Activated naive CD8-positive, alpha-beta T cell treated with anti-CD3 and anti-CD28 coated beads for 36 hours (primary cell): Measurements from ENCODE around the gene PARK7. TPM values are rescaled to one million over a fixed set of nuclear protein-coding genes. Genes with fewer than 3 reads are reported as not detected.

Experiments used
- DNase-seq: peaks from one replicate; pipeline ENCODE4 v3.0.0; 2021
- H3K27ac Mint-ChIP-seq: one replicate; pipeline ENCODE4 v1.8.0; 2022; ENCODE audit warnings: mild to moderate bottlenecking, moderate library complexity, mixed read lengths
- H3K27me3 Mint-ChIP-seq: one replicate; pipeline ENCODE4 v1.8.0; 2022; ENCODE audit warnings: mild to moderate bottlenecking, mixed read lengths
- H3K36me3 Mint-ChIP-seq: one replicate; pipeline ENCODE4 v1.8.0; 2021; ENCODE audit warnings: mild to moderate bottlenecking, mixed read lengths
- H3K4me1 Mint-ChIP-seq: one replicate; pipeline ENCODE4 v1.8.0; 2021; ENCODE audit warnings: mixed read lengths
- H3K4me3 Mint-ChIP-seq: one replicate; pipeline ENCODE4 v1.8.0; 2022; ENCODE audit warnings: mild to moderate bottlenecking, moderate library complexity, mixed read lengths
- H3K9me3 Mint-ChIP-seq: one replicate; pipeline ENCODE4 v1.8.0; 2022; ENCODE audit warnings: mixed read lengths
- total RNA-seq, 2 experiments: library from RNA; stranded (reverse); gene quantifications; one replicate each; pipeline ENCODE4 v1.2.3, GENCODE V29; 2021

The PARK7 gene
- total RNA-seq, 2 experiments from 2014 or later: 565 to 569 TPM

DNA sequence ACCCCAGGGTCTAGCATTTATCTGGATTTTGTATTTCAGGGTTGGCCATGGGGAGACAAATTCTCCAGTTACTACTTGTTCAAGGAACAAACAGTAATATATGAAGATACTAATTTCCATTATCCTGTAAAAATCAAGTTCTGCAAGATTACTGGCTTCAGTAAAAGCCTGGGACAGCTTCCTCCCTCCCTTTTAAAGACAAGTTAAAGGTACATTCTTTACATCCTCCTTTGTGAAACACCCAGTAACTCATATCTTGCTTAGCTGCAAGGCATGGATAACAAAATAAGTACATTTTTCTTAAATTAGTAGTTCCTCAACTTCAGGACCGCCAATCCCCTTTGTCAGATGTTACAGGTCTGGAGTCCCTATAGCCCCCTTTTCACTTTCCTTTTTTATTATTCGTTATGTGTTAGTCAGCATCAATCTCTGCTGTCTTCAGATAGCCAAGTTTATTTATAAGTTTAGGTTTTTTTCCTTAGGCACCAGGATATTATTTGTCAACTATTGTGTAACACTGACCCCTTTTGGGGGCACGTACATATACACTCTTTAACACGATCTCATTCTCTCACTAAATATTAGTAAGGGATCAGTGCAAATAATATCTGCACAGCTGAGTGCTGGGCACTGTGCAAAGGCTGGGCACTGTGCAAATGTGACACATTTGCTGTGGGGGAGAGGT, 54.8 kb downstream of the PARK7 start:
- H3K36me3 Mint-ChIP-seq: no peaks in the 10 kb centered on the region
- H3K27me3 Mint-ChIP-seq: peaks cover 17% of the 10 kb centered on the region
- no peaks in the 10 kb centered on the region for H3K9me3 Mint-ChIP-seq
- DNase-seq: no peak
- no peak overlapping the region for H3K27ac Mint-ChIP-seq
- no peak overlapping the region for H3K4me3 Mint-ChIP-seq
- peaks cover 7% of the 10 kb centered on the region for H3K4me1 Mint-ChIP-seq

- no peaks in the 10 kb centered on the region for H3K36me3 Mint-ChIP-seq
Observed at GRCh38 chr1:8016895-8017241, 55.4 kb downstream of the PARK7 start.

DNA sequence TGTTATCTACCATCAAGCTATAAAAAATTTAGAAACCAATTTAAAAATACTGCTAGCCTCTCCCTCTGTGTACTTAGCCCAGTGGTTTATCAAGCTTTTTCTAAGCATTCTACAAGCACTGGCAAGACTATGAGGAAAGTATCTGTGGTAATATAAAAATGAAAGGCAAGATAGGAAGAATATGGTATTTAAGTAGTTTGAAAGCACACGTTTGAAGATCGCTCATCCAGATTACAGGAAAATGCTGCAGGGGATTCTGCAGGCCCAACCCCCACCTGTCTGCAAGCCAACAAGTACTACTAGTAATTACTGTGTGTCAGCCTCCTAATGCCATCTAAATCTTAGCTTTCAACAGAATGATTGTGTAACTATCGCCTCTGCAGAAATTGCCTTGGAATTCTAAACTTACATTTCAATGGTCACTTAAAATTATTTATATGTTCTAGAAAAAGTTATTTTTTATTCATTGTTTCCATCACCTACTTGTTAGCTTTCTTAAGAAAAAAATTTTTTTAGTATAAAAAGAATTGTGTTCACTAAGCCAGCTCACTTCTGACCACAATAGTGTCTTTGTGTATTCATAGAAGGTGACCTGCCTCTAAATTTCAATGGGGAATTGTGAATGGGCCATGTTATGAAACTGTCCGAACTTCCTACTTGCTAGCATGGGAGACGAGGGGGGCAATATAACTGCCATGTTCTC, 56.1 kb downstream of the PARK7 start:
- H3K27me3 Mint-ChIP-seq: peaks cover 17% of the 10 kb centered on the region
- DNase-seq: no peak
- H3K36me3 Mint-ChIP-seq: no peaks in the 10 kb centered on the region
- H3K27ac Mint-ChIP-seq: no peak overlapping the region
- H3K9me3 Mint-ChIP-seq: no peaks in the 10 kb centered on the region
- peaks cover 7% of the 10 kb centered on the region for H3K4me1 Mint-ChIP-seq
- H3K4me3 Mint-ChIP-seq: no peak overlapping the region

More at GRCh38 chr1:8016895-8017241, 55.4 kb downstream of the PARK7 start:
- peaks cover 17% of the 10 kb centered on the region for H3K27me3 Mint-ChIP-seq
- no peak overlapping the region for H3K4me3 Mint-ChIP-seq
- no peaks in the 10 kb centered on the region for H3K9me3 Mint-ChIP-seq
- H3K4me1 Mint-ChIP-seq: peaks cover 7% of the 10 kb centered on the region
- no peak overlapping the region for H3K27ac Mint-ChIP-seq
- DNase-seq: no peak

DNA sequence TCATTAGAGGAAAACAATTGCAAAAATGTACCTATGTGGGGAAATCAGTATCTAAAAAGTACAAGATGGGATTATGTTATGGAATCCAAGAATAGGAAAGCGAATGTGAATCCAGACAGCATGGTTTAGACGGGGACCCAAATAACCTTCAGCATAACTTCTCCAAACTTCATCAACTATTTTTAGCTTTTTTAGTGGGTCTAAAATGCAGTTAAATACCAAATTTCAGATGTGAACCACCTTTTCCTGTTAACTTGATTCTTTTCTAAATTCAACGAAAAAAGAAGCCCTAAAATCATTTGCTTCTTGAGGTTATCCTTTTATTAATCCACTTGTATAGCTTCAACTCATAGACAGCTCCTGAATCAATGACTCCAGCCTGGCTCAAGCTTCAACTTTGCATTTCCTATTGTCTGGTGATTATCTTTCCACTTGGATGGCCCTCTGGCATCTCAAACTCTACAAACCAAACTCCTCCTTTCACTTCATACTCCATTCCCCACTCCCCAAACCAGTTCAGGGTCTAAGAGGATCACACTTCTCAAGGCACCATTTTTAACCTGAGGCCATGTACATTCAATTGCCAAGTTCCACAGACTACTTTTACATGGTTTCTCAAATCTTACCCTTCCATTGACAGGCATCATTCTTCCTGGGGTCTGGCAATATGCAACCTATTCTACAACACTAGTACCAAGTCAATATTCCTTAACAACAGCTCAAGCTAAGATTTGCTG, 57.1 kb downstream of the PARK7 start:
- H3K4me1 Mint-ChIP-seq: peaks cover 8% of the 10 kb centered on the region
- H3K9me3 Mint-ChIP-seq: no peaks in the 10 kb centered on the region
- no peak for DNase-seq
- no peak overlapping the region for H3K27ac Mint-ChIP-seq
- no peak overlapping the region for H3K4me3 Mint-ChIP-seq
- H3K27me3 Mint-ChIP-seq: peaks cover 23% of the 10 kb centered on the region
- H3K36me3 Mint-ChIP-seq: no peaks in the 10 kb centered on the region

GRCh38 chr1:8019229-8019620, 57.7 kb downstream of the PARK7 start:
- DNase-seq: no peak
- H3K4me1 Mint-ChIP-seq: peaks cover 9% of the 10 kb centered on the region
- no peaks in the 10 kb centered on the region for H3K36me3 Mint-ChIP-seq
- H3K27me3 Mint-ChIP-seq: peaks cover 28% of the 10 kb centered on the region
- no peak overlapping the region for H3K27ac Mint-ChIP-seq
- H3K9me3 Mint-ChIP-seq: no peaks in the 10 kb centered on the region
- no peak overlapping the region for H3K4me3 Mint-ChIP-seq

GRCh38 chr1:8020032-8020431, 58.5 kb downstream of the PARK7 start:
- no peaks in the 10 kb centered on the region for H3K36me3 Mint-ChIP-seq
- no peak for DNase-seq
- no peak overlapping the region for H3K27ac Mint-ChIP-seq
- peaks cover 35% of the 10 kb centered on the region for H3K27me3 Mint-ChIP-seq
- peaks cover 8% of the 10 kb centered on the region for H3K4me1 Mint-ChIP-seq
- no peak overlapping the region for H3K4me3 Mint-ChIP-seq
- H3K9me3 Mint-ChIP-seq: no peaks in the 10 kb centered on the region

DNA sequence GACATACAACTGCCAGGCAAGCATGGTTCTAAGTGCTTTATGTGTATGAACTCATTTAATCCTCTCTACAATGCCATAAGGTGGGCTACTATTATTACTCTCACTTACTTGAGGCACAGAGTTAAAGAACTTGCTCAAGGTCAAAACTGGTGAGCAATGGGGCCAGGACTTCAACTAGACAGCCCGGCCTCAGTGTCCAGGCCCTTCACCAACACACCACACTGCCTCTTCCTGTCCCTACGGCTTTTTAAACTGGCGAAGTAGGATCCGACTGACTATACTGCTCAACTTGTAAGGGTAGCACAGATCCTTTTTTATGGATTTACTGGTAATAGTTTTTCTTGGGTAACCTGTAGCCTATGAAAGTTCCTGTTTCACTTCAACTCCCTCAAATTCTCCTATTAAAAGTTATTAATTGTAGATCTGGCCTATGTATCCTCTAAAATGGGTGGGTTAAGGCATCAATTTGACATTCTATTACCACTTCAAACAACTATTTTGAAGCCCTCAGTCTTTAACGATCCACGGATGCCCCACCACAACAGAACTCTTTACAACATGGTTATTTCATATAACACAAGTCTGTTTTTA, 60.3 kb downstream of the PARK7 start:
- Mint-ChIP-seq H3K9me3 (no peaks in the 10 kb centered on the region), H3K4me1 (peaks cover 12% of the 10 kb centered on the region), H3K4me3 (no peak overlapping the region), H3K36me3 (no peaks in the 10 kb centered on the region), H3K27ac (no peak overlapping the region), H3K27me3 (peaks cover 36% of the 10 kb centered on the region)
- DNase-seq: no peak

GRCh38 chr1:8022395-8023286, 61.1 kb downstream of the PARK7 start:
- Mint-ChIP-seq H3K9me3 (no peaks in the 10 kb centered on the region), H3K4me3 (no peak overlapping the region), H3K4me1 (peaks cover 14% of the 10 kb centered on the region), H3K27ac (no peak overlapping the region), H3K27me3 (peaks cover 42% of the 10 kb centered on the region), H3K36me3 (no peaks in the 10 kb centered on the region)
- DNase-seq: no peak

DNA sequence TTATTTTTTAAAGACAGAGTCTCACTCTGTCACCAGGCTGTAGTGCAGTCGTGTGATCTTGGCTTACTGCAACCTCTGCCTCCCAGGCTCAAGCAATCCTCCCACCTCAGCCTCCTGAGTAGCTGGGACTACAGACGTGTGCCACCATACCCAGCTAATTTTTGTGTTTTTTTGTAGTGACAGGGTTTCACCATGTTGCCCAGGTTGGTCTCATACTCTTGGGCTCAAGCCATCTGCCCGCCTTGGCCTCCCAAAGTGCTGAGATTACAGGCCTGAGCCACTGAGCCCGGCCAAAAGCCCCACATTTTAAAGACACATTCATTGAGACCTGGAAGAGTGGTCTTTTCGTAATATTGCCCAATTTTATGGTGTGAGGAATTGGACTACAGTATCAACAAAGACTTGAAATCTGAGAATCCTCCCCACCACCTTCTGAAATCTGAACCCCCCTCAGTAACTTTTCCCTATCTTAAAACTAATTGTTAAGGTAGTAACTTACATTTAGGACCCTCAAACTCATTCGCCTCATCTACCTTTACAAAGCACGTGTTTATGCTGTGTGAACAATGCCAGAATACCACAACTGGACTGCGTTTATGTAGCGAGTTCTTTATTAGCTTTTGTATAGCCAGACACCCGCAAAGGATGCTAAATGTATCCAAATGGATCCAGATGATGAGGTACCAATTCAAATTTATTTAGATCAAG, 61.9 kb downstream of the PARK7 start:
- DNase-seq: no peak
- Mint-ChIP-seq H3K4me3 (no peak overlapping the region), H3K27me3 (peaks cover 45% of the 10 kb centered on the region), H3K36me3 (no peaks in the 10 kb centered on the region), H3K27ac (no peak overlapping the region), H3K4me1 (peaks cover 14% of the 10 kb centered on the region), H3K9me3 (no peaks in the 10 kb centered on the region)

DNA sequence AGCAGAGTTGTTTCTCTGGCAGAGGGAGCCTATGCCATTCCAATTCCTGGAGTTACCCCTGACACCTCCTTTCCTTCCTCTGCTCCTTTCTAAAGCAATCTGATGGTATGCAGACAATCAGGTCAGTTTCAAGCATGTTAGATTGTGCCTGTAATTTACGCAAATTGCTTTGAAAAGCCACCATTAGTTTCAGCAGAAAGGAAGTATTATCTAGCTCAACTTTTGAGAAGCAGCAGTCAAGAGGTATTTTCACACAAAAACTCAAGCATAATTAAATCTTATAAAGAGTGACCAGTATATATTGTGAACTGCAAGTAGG, 62.4 kb downstream of the PARK7 start:
- no peak for DNase-seq
- Mint-ChIP-seq H3K27me3 (peaks cover 42% of the 10 kb centered on the region), H3K4me1 (peaks cover 14% of the 10 kb centered on the region), H3K36me3 (no peaks in the 10 kb centered on the region), H3K9me3 (no peaks in the 10 kb centered on the region), H3K27ac (no peak overlapping the region), H3K4me3 (no peak overlapping the region)

DNA sequence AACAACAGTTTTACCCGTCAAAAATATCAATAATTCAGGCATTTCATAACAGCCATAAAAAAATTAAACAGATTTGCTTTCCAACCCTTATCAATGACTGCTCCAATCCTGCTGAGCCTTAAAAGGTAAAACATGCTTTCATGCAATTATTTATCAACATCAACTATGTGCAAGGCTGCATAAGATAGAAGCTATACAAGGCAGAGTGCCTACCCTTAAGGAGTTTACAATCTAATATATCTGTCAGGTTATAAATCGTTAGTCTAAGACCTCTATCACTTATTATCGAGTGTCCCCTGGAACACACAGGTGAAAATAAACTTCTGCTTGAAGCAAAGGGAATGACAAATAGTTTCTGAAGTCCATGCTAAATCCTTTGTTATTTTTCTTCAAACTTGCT, 62.8 kb downstream of the PARK7 start:
- peaks cover 38% of the 10 kb centered on the region for H3K27me3 Mint-ChIP-seq
- no peak for DNase-seq
- no peak overlapping the region for H3K27ac Mint-ChIP-seq
- no peaks in the 10 kb centered on the region for H3K36me3 Mint-ChIP-seq
- no peaks in the 10 kb centered on the region for H3K9me3 Mint-ChIP-seq
- H3K4me1 Mint-ChIP-seq: peaks cover 14% of the 10 kb centered on the region
- no peak overlapping the region for H3K4me3 Mint-ChIP-seq

GRCh38 chr1:8025061-8025670, 63.7 kb downstream of the PARK7 start:
- Mint-ChIP-seq H3K27me3 (peaks cover 36% of the 10 kb centered on the region), H3K4me1 (peaks cover 11% of the 10 kb centered on the region), H3K27ac (no peak overlapping the region), H3K9me3 (no peaks in the 10 kb centered on the region), H3K36me3 (no peaks in the 10 kb centered on the region), H3K4me3 (peak overlapping the region; percentile 70)
- no peak for DNase-seq

GRCh38 chr1:8025671-8026144, 64.2 kb downstream of the PARK7 start:
- peaks cover 11% of the 10 kb centered on the region for H3K4me1 Mint-ChIP-seq
- peak overlapping the region; percentile 70 for H3K4me3 Mint-ChIP-seq
- no peaks in the 10 kb centered on the region for H3K9me3 Mint-ChIP-seq
- peak; percentile 12 for DNase-seq
- no peak overlapping the region for H3K27ac Mint-ChIP-seq
- peaks cover 36% of the 10 kb centered on the region for H3K27me3 Mint-ChIP-seq
- H3K36me3 Mint-ChIP-seq: no peaks in the 10 kb centered on the region
